PC-3 (cell line): ENCODE measurements around the gene NEFH. TPM values are rescaled to one million over a fixed set of nuclear protein-coding genes. Genes with fewer than 3 reads are reported as not detected.

ENCODE experiments used
- ATAC-seq: fragments of 200-7000 bp; cut with Tn5 transposase; 2 replicates; pipeline ENCODE4 v1.9.1; 2020; ENCODE audit warnings: mild to moderate bottlenecking, moderate library complexity
- BruUV-seq: library from RNA; stranded (reverse); fragments of 400-500 nt; replicated peaks from 2 replicates; lab custom pipeline; 2021; lab: Mats Ljungman, UMichigan
- CTCF ChIA-PET: fragments of 300-600 bp; sonication (Branson Sonifier 250); formaldehyde crosslinking; loops from one replicate; lab custom pipeline; 2022; ENCODE audit warnings: antibody characterized with exemption; lab: Charles Lee
- POLR2A ChIA-PET: fragments of 300-600 bp; sonication (Branson Sonifier 250); formaldehyde crosslinking; loops from one replicate; lab custom pipeline; 2022; ENCODE audit warnings: antibody characterized with exemption; ENCODE audit not compliant: unreplicated experiment; lab: Charles Lee
- DNase-seq: peaks from one replicate; pipeline ENCODE4 v3.0.0-alpha.2; 2015
- H2AFZ ChIP-seq: fragments of 300-600 bp; sonication (generic); 2 replicates; pipeline ENCODE4 v1.6.0; 2016; ENCODE audit warnings: antibody characterized with exemption, low read length
- H3F3A ChIP-seq: fragments of 300-600 bp; sonication (generic); one replicate; pipeline ENCODE4 v1.6.0; 2017; ENCODE audit warnings: antibody characterized with exemption, low read length, control low read depth, mild to moderate bottlenecking; ENCODE audit not compliant: unreplicated experiment
- H3K27ac ChIP-seq: fragments of 300-600 bp; sonication (generic); 2 replicates; pipeline ENCODE4 v1.5.1; 2016; ENCODE audit warnings: mild to moderate bottlenecking, low read length
- H3K27me3 ChIP-seq: fragments of 300-600 bp; sonication (generic); 2 replicates; pipeline ENCODE4 v1.6.1; 2016; ENCODE audit warnings: low read length, mixed read lengths
- H3K36me3 ChIP-seq: fragments of 300-600 bp; sonication (generic); 2 replicates; pipeline ENCODE4 v1.6.1; 2016; ENCODE audit warnings: low read depth, mixed run types, low read length, mixed read lengths
- H3K4me1 ChIP-seq: fragments of 300-600 bp; sonication (generic); 2 replicates; pipeline ENCODE4 v1.5.1; 2016; ENCODE audit warnings: low read length; ENCODE audit not compliant: insufficient read depth
- H3K4me2 ChIP-seq: fragments of 300-600 bp; sonication (generic); 2 replicates; pipeline ENCODE4 v1.6.0; 2016; ENCODE audit warnings: low read length
- H3K4me3 ChIP-seq: fragments of 300-600 bp; sonication (generic); 2 replicates; pipeline ENCODE4 v1.5.1; 2016; ENCODE audit warnings: mild to moderate bottlenecking, low read length, mixed read lengths
- H3K79me2 ChIP-seq: fragments of 300-600 bp; sonication (generic); 2 replicates; pipeline ENCODE4 v1.6.1; 2017; ENCODE audit warnings: low read length, mixed read lengths
- H3K9ac ChIP-seq: fragments of 300-600 bp; sonication (generic); 2 replicates; pipeline ENCODE4 v1.6.0; 2016; ENCODE audit warnings: mild to moderate bottlenecking, low read length
- H3K9me2 ChIP-seq: fragments of 300-600 bp; sonication (generic); replicated peaks from 2 replicates; pipeline ENCODE4 v1.6.1; 2016; ENCODE audit warnings: mixed run types, low read length, mixed read lengths
- H3K9me3 ChIP-seq: fragments of 300-600 bp; sonication (generic); 2 replicates; pipeline ENCODE4 v1.6.1; 2016; ENCODE audit warnings: low read length, mixed read lengths
- H4K20me1 ChIP-seq: fragments of 300-600 bp; sonication (generic); 2 replicates; pipeline ENCODE4 v1.6.1; 2016; ENCODE audit warnings: low read length, mixed read lengths
- EZH2 ChIP-seq: fragments of 300-600 bp; sonication (generic); IDR thresholded peaks from one replicate; pipeline ENCODE4 v1.6.1; 2017; ENCODE audit warnings: antibody characterized with exemption, mild to moderate bottlenecking, low read length; ENCODE audit not compliant: unreplicated experiment
- EZH2phosphoT487 ChIP-seq: fragments of 300-600 bp; sonication (generic); IDR thresholded peaks from 2 replicates; pipeline ENCODE4 v1.6.1; 2018; ENCODE audit warnings: mild to moderate bottlenecking, antibody characterized with exemption, low read length, borderline replicate concordance
- intact Hi-C: fragments of 100-400 bp; cut with micrococcal nuclease; formaldehyde crosslinking; loops from 2 replicates; pipeline ENCODE4 v1.9.0; 2023
- total RNA-seq: library from RNA; depleted of rRNA; stranded (reverse); fragments of >200 nt; gene quantifications from 2 replicates; pipeline ENCODE4 v1.2.3, GENCODE V29; 2014
- TF ChIP-seq, protein P1 (sequence below): fragments of 300-600 bp; sonication (generic); conservative IDR thresholded peaks from 2 replicates; pipeline ENCODE4 v1.5.1; 2017; ENCODE audit warnings: antibody characterized with exemption, low read depth, mild to moderate bottlenecking, low read length

NEFH gene
- total RNA-seq, 1 experiment from 2014 or later = not detected

DNA sequence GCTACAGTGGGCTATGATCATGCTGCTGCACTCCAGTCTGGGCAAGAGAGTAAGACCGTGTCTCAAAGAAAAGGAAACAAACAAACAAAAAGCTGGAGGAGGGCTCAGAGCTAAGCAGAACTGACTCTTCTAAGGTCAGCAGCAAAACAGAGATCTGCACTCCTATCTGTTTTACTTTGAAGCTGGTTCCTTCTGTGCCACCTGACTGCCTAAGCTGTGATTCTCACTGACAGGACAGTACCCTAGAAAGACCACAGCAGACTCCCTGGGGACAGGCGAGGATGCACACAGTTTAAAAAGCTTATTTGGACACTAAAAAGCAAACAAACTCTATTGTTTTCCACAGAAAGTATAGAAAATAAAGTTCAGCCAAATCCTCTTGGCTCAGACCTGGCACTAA is 30.5 kb downstream of the NEFH start:
- Histone ChIP-seq H3K9me2 (no peaks in the 10 kb centered on the region), H2AFZ (no peak overlapping the region), H3K9ac (no peak overlapping the region), H3K27ac (no peak overlapping the region), H3K27me3 (no peaks in the 10 kb centered on the region), H3K4me2 (no peak overlapping the region), H4K20me1 (no peaks in the 10 kb centered on the region), H3K4me1 (no peaks in the 10 kb centered on the region), H3F3A (no peaks in the 10 kb centered on the region), H3K9me3 (no peaks in the 10 kb centered on the region), H3K36me3 (peaks cover 24% of the 10 kb centered on the region), H3K79me2 (no peaks in the 10 kb centered on the region), H3K4me3 (no peak overlapping the region)
- DNase-seq = no peak
- BruUV-seq = no TSS peak
- ChIA-PET CTCF (no interaction called here), POLR2A (no interaction called here)
- intact Hi-C loops = no loop called here
- no peak for ATAC-seq
- TF ChIP-seq EZH2 = no peak
- TF ChIP-seq EZH2phosphoT487 = no peak
- TF ChIP-seq, protein P1, sequence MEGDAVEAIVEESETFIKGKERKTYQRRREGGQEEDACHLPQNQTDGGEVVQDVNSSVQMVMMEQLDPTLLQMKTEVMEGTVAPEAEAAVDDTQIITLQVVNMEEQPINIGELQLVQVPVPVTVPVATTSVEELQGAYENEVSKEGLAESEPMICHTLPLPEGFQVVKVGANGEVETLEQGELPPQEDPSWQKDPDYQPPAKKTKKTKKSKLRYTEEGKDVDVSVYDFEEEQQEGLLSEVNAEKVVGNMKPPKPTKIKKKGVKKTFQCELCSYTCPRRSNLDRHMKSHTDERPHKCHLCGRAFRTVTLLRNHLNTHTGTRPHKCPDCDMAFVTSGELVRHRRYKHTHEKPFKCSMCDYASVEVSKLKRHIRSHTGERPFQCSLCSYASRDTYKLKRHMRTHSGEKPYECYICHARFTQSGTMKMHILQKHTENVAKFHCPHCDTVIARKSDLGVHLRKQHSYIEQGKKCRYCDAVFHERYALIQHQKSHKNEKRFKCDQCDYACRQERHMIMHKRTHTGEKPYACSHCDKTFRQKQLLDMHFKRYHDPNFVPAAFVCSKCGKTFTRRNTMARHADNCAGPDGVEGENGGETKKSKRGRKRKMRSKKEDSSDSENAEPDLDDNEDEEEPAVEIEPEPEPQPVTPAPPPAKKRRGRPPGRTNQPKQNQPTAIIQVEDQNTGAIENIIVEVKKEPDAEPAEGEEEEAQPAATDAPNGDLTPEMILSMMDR = no peak

DNA sequence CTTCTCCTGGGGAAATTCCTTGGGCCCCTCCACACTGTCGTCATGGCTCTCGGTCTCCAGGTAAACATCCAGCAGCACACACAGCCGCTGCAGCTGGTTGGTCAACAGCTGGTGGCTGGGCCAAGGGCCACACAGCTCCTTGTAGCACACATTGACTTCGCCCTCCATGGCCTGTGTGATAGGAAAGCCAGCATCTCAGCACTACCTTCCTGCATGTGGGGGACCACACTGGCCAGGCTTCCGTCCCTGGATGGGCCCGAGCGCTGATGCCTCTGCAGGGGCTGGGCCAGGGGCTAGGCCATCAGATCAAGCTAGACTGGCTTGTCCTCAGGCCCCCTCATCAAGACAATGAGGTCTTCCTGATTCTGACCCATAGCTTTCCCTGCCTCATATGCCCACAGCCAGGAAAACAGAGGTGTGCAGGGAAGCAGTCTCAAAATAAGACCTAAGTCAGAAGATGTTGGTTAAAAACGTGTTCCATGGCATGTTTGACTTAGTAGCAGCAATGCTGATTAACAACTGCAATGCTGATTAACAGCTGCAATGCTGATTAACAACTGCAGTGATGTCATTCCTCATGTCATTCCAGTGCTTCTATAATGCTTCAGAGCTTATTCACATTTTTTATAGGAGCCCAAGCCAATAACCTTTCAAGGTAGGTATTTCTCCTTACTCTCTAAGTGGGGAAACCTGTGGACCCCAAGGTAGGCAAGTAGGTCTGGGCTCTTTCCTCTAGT is 31.3 kb downstream of the NEFH start:
- CTCF ChIA-PET = no interaction called here
- DNase-seq = no peak
- H3K27ac ChIP-seq = no peak overlapping the region
- peaks cover 24% of the 10 kb centered on the region for H3K36me3 ChIP-seq
- H3F3A ChIP-seq = no peaks in the 10 kb centered on the region
- ATAC-seq = no peak
- TF ChIP-seq, protein P1 = no peak
- TF ChIP-seq EZH2 = no peak
- no peak for TF ChIP-seq EZH2phosphoT487
- no peak overlapping the region for H3K4me3 ChIP-seq
- no peaks in the 10 kb centered on the region for H4K20me1 ChIP-seq
- intact Hi-C loops = no loop called here
- no peaks in the 10 kb centered on the region for H3K27me3 ChIP-seq
- H3K9me2 ChIP-seq = no peaks in the 10 kb centered on the region
- POLR2A ChIA-PET = interaction anchor here (0.5 kb wide), 1 partner anchor 46 kb away, joined by 5 read pairs; no protein-coding TSS in a partner anchor
- H2AFZ ChIP-seq = no peak overlapping the region
- no peak overlapping the region for H3K4me2 ChIP-seq
- no peaks in the 10 kb centered on the region for H3K9me3 ChIP-seq
- no peaks in the 10 kb centered on the region for H3K79me2 ChIP-seq
- H3K9ac ChIP-seq = no peak overlapping the region
- H3K4me1 ChIP-seq = no peaks in the 10 kb centered on the region
- no TSS peak for BruUV-seq

DNA sequence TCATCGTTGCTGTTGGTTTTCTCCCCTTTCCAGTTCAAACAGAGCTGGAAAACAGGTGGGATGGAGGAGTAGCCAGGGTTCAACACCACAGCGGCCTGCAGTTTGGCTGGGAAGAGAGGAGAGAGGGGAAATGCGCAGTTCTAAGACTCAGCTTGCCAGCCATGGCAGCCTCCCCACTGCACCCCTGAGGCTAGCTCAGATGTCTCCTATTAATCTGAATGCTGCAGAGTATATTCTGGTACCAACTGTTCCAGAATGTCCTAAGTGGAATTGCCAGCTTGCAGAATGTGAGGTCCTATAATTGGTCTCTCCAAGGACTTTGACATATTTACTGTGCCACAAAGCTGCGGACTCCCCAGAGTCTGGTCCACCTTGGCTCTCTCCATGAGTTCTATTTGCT is 32.0 kb downstream of the NEFH start:
- CTCF ChIA-PET = no interaction called here
- BruUV-seq = no TSS peak
- no peaks in the 10 kb centered on the region for H3K9me3 ChIP-seq
- H3K4me1 ChIP-seq = no peaks in the 10 kb centered on the region
- DNase-seq = no peak
- no peak overlapping the region for H3K9ac ChIP-seq
- no peak overlapping the region for H3K4me2 ChIP-seq
- no peak overlapping the region for H3K4me3 ChIP-seq
- no peaks in the 10 kb centered on the region for H3K27me3 ChIP-seq
- no peak for ATAC-seq
- H3F3A ChIP-seq = no peaks in the 10 kb centered on the region
- H4K20me1 ChIP-seq = no peaks in the 10 kb centered on the region
- H3K9me2 ChIP-seq = no peaks in the 10 kb centered on the region
- TF ChIP-seq EZH2phosphoT487 = no peak
- no peak for TF ChIP-seq EZH2
- TF ChIP-seq, protein P1 = no peak
- POLR2A ChIA-PET = interaction anchor here (0.5 kb wide), 1 partner anchor 47 kb away, joined by 5 read pairs; no protein-coding TSS in a partner anchor
- no peaks in the 10 kb centered on the region for H3K79me2 ChIP-seq
- H3K36me3 ChIP-seq = peaks cover 29% of the 10 kb centered on the region
- intact Hi-C loops = no loop called here
- no peak overlapping the region for H3K27ac ChIP-seq
- H2AFZ ChIP-seq = no peak overlapping the region
